Measurements from ENCODE around the gene PDHB. TPM values are rescaled to one million over a fixed set of nuclear protein-coding genes. Genes with fewer than 3 reads are reported as not detected.

The PDHB gene
- total RNA-seq = 10 to 100 TPM; 35.5 to 70.2 (median 47.3) TPM
- long read RNA-seq, transcript PDHB-201 (10 exons, 1,527 nt) = major isoform, 19 of 22 reads
- long read RNA-seq, partial matches to known transcripts = 1 of 22 reads
- long read RNA-seq, other reads (novel, unspliced or antisense) = 2 of 22 reads

DNA sequence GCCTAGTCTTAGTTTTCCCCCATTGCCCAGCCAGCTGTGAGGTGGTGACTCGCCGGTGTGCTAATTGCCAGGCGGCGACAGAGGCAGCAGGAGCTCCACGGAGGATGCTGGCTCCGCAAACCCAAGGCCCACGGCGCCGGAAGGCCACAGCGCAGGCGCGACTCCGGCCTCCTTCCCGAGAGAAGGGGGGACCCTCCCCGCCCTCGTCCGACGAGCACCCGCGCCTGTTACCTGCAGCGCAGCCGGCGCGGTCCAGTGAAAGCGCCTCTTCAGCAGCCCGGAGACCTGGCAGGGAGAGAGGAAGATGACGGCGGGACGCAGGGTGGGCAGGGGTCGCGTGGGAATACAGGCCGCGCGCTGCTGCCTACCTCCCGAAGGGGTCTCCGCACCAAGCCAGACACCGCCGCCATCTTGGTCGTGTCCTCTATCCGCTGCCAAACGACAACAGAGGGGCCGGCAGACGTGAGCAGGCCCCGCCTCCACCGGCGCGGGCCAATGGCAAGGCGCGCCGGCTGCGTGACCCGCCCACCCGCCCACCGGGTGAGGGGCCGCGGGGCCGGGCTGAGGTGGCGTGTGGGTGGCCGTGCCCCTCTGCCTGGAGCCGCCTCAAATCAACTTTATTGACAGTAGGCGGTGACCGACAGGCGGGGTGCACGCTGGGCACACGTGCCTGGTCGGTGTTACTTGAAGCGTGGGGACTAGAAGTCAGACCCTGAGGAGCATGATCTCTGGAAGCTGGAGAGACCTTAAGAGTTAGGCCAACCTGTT is at the start of gene PDHB:
Gene PDHB, minus strand, starts transcription at position 433 of the 768 bp plus-strand sequence. Its CDS starts 23 bp downstream, at position 410.
- ATAC-seq (peak; percentile 95 to 98 (median 96)), DNase-seq (peak; percentile 93 to 95 (median 94))
- Histone ChIP-seq H3K36me3 (peaks cover 5 to 35% (median 21%) of the 10 kb centered on the region in 4 donors), H3K27ac (peak within 1 kb of the TSS; percentile 73 to 90 (median 86)), H3K4me1 (peaks cover 0 to 13% (median 8%) of the 10 kb centered on the region in 4 donors), H3K9me3 (no peaks in the 10 kb centered on the region), H3K4me3 (peak within 1 kb of the TSS; percentile 75 to 91 (median 78)), H3K27me3 (no peaks in the 10 kb centered on the region)
- no peak for TF ChIP-seq CTCF (IDR thresholded peaks at IDR 0.05)
- TF ChIP-seq POLR2A (IDR thresholded peaks at IDR 0.05) = peak; percentile 83
- intact Hi-C loops (cut with DNase I) = no loop called here
- 0% methylated on average over 13 of the region's 67 CpGs for WGBS (ENCODE audit: insufficient coverage, low coverage, low lambda C conversion rate, missing lambda C conversion rate)

- Histone ChIP-seq H3K4me3 (no peak overlapping the region), H3K4me1 (peaks cover 0 to 23% (median 2%) of the 10 kb centered on the region in 4 donors), H3K36me3 (no peaks in the 10 kb centered on the region), H3K27ac (no peak overlapping the region), H3K9me3 (no peaks in the 10 kb centered on the region), H3K27me3 (no peaks in the 10 kb centered on the region)
- TF ChIP-seq POLR2A (IDR thresholded peaks at IDR 0.05) (no peak), CTCF (IDR thresholded peaks at IDR 0.05) (no peak)
- no peak for ATAC-seq
- 62% methylated on average over 8 of the region's 8 CpGs for WGBS (ENCODE audit: insufficient coverage, low coverage, low lambda C conversion rate, missing lambda C conversion rate)
- intact Hi-C loops (cut with DNase I) = no loop called here
- no peak for DNase-seq
Observed at GRCh38 chr3:58482917-58483636, 49.4 kb upstream of the PDHB start.

DNA sequence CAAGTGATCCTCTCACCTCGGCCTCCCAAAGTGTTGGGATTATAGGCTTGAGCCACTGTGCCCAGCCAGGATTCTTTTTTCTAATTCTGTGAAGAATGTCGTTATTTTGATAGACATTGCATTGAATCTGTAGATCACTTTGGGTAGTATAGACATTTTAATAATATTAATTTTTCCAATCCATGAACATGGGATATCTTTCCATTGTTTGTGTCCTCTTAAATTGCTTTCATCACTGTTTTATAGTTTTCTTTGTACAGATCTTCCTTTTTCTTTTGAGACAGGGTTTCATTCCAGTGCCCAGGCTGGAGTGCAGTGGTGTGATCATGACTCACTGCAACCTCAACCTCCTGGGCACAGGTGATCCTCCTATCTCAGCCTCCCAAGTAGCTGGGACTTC is 46.7 kb upstream of the PDHB start:
- intact Hi-C loops (cut with DNase I) = no loop called here
- H3K9me3 ChIP-seq = no peaks in the 10 kb centered on the region
- ATAC-seq (no peak), DNase-seq (no peak)
- no peaks in the 10 kb centered on the region for H3K27me3 ChIP-seq
- no peak overlapping the region for H3K4me3 ChIP-seq
- no peaks in the 10 kb centered on the region for H3K36me3 ChIP-seq
- WGBS (ENCODE audit: insufficient coverage, low coverage, low lambda C conversion rate, missing lambda C conversion rate) = 85% methylated on average over 2 of the region's 2 CpGs
- TF ChIP-seq POLR2A (IDR thresholded peaks at IDR 0.05) (no peak), CTCF (IDR thresholded peaks at IDR 0.05) (no peak)
- peaks cover 0 to 12% (median 3%) of the 10 kb centered on the region in 4 donors for H3K4me1 ChIP-seq
- no peak overlapping the region for H3K27ac ChIP-seq

DNA sequence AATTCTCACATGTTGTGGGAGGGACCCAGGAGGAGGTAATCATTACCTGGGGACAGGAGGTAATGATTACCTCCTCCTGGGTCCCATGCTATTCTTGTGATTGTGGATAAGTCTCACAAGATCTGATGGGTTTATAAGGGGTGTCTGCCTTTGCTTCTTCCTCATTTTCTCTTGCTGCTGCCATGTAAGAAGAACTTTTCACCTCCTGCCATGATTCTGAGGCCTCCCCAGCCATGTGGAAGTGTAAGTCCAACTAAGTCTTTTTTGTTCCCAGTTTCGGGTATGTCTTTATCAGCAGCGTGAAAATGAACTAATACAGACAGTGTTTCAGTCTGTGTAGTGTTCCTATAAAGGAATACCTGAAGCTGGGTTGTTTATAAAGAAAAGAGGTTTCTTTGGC is 45.1 kb upstream of the PDHB start:
- peak in 1 of 4 donors; percentile 4 for ATAC-seq
- Histone ChIP-seq H3K36me3 (no peaks in the 10 kb centered on the region), H3K27ac (no peak overlapping the region), H3K4me1 (peaks cover 0 to 25% (median 10%) of the 10 kb centered on the region in 4 donors), H3K4me3 (peak overlapping the region in 1 of 3 donors; percentile 7), H3K9me3 (no peaks in the 10 kb centered on the region), H3K27me3 (no peaks in the 10 kb centered on the region)
- intact Hi-C loops (cut with DNase I) = no loop called here
- TF ChIP-seq CTCF (IDR thresholded peaks at IDR 0.05) (no peak), POLR2A (IDR thresholded peaks at IDR 0.05) (no peak)
- DNase-seq = no peak
- 75% methylated on average over 2 of the region's 2 CpGs for WGBS (ENCODE audit: insufficient coverage, low coverage, low lambda C conversion rate, missing lambda C conversion rate)

Data from right lobe of liver (tissue), 6 donors.